ELR (cell line): Measurements from ENCODE around the gene HES5.
A peak's percentile ranks its signal among the peaks of the same experiment; 100 is the strongest.

Source experiments
- DNase-seq: peaks from one replicate; pipeline ENCODE4 v3.0.0-alpha.2; 2015; ENCODE audit warnings: low read depth

Gene HES5

GRCh38 chr1:2514863-2515762 lies 14.9 kb downstream of the HES5 start:
- DNase-seq = no peak

GRCh38 chr1:2513939-2514652 lies 16.0 kb downstream of the HES5 start:
- DNase-seq = no peak

GRCh38 chr1:2512862-2513421 lies 17.1 kb downstream of the HES5 start:
- no peak for DNase-seq

GRCh38 chr1:2510366-2511155 lies 19.5 kb downstream of the HES5 start:
- no peak for DNase-seq

GRCh38 chr1:2509589-2509988 lies 20.5 kb downstream of the HES5 start:
- DNase-seq = no peak

- DNase-seq = no peak
These were observed 21.3 kb downstream of the HES5 start for GRCh38 chr1:2508751-2509150.

- no peak for DNase-seq
These were observed 21.9 kb downstream of the HES5 start for GRCh38 chr1:2508180-2508579.

- no peak for DNase-seq
These were observed 22.3 kb downstream of the HES5 start for GRCh38 chr1:2507744-2508155.

GRCh38 chr1:2506901-2507565 lies 23.0 kb downstream of the HES5 start:
- peak; percentile 24 for DNase-seq

GRCh38 chr1:2506007-2506860 lies 23.8 kb downstream of the HES5 start:
- DNase-seq = no peak

GRCh38 chr1:2505461-2505994 lies 24.5 kb downstream of the HES5 start:
- no peak for DNase-seq

GRCh38 chr1:2504949-2505272 lies 25.2 kb downstream of the HES5 start:
- no peak for DNase-seq

- no peak for DNase-seq
These were observed 25.7 kb downstream of the HES5 start for GRCh38 chr1:2504225-2504948.

- no peak for DNase-seq
These were observed 26.4 kb downstream of the HES5 start for GRCh38 chr1:2503554-2504224.

GRCh38 chr1:2502661-2503553 lies 27.2 kb downstream of the HES5 start:
- DNase-seq = no peak

- DNase-seq = no peak
These were observed 27.9 kb downstream of the HES5 start for GRCh38 chr1:2502210-2502609.

GRCh38 chr1:2501820-2502119 lies 28.3 kb downstream of the HES5 start:
- DNase-seq = no peak

GRCh38 chr1:2501041-2501819 lies 28.8 kb downstream of the HES5 start:
- DNase-seq = no peak
